GM18858 (cell line): ENCODE results near the gene EID2B.

ENCODE experiments used
- ATAC-seq: cut with Tn5 transposase; IDR thresholded peaks from one replicate; pipeline ENCODE4 v1.9.1; 2021; ENCODE audit not compliant: unreplicated experiment

The EID2B gene, protein sequence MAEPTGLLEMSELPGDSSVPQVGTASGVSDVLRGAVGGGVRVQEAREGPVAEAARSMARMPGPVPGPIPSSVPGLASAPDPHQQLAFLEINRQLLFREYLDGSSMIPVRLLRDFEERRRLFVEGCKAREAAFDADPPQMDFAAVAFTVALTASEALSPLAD

DNA sequence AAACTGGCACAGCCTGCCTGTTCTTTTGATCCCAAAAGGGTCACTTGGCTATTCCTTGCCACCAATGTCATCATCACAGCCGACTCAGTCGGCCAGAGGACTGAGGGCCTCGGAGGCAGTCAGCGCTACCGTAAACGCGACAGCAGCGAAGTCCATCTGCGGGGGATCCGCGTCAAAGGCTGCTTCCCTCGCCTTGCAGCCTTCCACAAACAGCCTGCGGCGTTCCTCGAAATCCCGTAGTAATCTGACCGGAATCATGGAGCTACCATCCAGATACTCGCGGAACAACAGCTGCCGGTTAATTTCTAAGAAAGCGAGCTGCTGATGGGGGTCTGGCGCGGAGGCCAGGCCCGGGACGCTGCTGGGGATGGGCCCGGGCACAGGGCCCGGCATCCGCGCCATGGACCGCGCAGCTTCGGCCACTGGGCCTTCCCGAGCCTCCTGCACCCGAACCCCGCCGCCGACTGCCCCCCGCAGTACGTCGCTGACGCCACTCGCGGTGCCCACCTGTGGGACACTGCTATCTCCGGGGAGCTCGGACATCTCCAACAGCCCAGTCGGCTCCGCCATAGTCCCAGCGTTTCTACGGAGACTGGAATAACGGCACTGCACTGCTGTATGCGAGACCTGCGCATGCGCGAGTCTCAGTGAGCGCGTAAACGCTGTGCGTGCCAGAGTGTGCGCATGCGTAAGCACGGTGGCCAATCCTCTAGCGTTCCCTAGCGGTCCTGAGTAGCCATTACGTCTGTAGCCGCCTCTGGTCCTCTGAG lies at the start of gene EID2B:
TSS of gene EID2B (minus strand) at position 620 of the 770 bp plus-strand sequence. CDS start at position 570, 50 bp downstream.
- peak; percentile 73 for ATAC-seq

DNA sequence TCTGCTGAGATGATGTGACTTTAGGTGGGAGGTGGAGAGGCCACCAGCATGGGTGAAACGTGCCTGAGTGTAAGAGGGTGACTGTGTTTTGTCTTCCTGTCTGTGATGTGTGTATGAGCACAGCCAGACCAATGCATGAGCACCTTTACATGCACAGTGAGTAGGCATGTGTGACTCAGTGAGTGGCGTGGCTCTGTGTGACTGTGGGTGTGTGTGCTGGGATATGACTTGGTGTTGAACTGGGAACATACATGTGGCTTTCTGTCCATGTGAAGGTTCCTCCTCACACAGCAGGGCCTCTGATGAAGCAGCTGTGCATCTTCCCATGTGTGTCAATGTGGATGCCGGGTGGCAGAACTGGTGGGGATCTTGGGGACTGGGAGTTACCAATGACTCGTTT lies 49.8 kb upstream of the EID2B start:
- no peak for ATAC-seq

DNA sequence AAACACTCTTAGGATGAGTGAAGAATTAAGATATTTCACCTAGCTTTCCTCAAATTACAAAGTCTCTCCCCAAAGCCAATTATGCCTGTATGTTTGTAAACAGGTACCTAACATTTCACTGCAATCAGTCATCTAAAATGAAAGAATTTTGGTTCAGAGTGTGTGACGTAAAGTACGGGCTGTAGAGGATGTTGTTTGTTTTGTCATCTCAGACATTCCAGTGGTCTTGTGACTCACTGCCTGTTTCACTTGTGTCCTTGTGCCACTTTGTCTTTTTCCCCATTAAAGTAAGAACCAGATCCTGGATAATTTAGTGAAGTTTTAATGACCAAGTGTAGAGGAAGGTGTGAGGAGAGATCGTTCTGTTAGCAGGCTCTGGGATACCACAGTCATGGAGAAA lies 36.0 kb upstream of the EID2B start:
- no peak for ATAC-seq

DNA sequence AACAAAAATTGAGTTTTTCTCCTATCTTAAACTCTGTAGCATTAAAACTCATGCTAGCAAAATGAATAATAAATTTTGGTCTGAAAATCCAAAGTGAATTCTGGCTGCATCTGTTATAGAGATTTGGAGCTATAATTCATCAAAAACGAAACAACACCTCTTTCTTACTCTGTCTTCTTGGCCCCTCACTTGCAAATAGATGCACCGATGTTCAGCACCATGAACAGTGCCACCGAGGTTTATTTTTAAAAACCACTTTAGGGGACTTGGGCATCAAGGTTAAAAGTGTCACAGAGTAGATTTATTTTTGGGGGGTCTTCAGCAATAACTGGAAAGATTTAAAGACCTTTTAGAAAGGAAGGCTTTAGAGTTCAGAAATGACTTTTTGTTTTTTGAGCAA lies 33.4 kb upstream of the EID2B start:
- no peak for ATAC-seq

DNA sequence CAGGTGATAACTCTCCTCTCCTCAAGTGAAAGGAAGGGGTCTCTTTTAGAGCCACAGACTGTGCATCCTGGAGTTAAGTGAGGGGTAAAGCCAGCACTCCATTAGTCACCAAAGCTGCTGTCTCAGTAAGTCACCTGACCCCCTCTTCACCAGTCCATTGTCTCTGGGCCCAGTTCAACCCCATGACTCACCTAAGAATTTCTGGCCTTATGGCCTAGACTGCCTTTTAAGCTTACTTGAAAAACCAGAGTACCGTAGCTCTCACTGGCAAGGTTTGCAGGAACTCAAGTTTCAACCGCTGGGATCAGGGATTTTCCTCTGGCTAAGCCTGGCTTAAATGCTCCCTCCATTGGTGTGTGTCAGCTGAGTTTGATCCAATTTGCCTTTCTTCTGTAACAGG lies 30.8 kb upstream of the EID2B start:
- ATAC-seq: no peak

DNA sequence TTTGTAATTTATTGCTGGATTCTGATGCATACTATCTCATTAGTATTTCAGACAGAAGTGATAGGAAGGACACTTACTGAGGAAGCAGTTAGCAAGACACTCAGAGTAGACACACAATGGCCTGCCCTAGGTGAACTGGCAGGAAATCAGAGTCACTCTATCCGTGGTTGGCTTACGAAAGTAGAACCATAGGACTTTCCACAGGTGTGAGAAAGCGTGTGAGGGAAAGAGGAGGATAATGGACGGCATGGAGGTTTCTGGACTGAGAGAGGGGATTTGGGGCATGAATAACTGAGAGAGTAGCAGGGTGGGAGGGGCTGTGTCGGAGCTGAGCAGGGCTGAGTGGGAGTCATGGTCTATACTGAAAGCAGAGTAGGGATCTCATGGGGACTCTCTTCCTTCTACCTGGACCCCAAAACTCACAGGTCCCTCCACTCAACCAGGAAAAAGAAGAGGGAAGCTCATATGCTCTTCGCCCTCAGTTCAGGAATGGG lies 26.0 kb upstream of the EID2B start:
- ATAC-seq: no peak

DNA sequence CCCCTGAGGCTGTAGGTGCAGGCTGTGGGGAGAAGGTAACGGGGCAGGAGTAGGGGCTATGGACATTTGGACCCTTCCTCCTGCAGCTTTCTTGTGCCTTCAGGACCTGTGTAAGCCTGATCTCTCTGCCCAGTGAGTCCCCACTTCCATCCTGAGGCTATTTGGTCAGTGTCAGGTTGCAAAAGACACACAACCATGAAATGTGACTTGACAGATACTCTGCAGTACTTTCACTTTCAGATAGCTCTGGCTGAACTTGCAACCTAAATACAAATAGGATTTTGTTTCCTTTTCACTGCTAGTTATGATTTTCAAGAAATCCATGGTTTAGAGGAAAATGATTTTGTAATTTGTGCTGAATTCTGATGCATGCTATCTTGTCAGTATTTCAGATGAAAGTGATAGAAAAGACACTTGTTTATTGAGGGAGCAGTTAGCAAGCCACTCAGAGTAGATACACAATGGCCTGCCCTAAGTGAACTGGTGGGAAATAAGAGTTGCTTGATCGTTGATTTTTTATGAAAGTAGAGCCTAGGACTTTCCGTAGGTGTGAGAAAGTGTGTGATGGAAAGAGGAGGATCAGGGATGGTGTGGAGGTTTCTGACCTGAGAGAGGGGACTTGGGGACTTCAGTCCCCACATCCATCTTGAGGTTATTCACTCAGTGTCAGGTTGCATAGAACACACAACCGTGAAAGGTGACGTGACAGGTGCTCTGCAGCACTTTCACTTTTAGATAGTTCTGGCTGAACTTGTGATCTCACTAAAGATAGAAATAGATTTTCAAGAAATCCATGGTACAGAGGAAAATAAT lies 25.4 kb upstream of the EID2B start:
- no peak for ATAC-seq

DNA sequence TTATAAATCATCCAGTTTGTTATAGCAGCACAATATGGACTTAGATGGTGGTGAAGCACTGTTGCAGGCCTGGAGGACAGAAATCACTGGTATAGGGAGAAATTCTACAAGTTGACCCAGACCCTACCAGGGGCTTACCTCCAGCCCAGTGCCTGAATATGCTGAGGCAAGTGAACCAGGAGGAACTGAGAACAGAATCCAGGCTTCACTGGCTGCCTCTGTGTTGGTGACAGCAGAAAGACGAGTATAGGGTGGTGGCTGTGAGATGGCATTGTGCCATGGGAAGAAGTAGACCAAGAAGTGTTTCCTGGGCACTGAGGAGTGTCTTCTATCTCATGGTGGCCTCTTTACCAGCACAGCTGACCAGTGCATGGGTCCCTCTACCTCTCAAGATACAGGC lies 23.2 kb upstream of the EID2B start:
- ATAC-seq: no peak

DNA sequence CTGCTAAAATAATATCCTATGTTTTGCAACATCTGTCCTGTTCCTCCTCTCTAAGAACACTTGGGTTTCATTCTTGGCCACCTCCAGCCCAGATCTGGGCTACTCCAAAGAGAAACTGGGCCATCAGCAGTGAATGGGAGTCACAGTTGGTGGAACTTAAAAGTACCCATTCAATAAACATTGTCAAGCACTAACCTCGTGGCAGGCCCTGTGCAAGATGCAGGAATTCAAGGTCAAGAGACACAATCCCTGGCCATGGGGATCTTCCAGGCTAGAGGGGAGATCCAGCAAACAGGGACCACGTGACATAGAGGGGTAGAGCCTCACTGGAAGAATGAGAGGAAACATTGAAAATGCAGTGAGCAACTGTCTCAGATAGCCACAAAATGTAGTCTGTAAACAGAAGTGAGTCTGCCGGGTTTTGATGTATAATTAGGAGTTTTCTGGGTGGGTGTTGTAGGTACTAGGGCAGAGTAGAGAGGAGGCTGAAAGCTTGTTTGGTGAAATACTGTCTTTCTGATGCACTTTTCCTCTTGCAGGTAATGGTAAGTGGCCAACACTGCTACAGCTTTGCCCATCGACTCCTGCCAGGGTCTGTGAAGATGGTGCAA lies 22.2 kb upstream of the EID2B start:
- ATAC-seq: no peak

DNA sequence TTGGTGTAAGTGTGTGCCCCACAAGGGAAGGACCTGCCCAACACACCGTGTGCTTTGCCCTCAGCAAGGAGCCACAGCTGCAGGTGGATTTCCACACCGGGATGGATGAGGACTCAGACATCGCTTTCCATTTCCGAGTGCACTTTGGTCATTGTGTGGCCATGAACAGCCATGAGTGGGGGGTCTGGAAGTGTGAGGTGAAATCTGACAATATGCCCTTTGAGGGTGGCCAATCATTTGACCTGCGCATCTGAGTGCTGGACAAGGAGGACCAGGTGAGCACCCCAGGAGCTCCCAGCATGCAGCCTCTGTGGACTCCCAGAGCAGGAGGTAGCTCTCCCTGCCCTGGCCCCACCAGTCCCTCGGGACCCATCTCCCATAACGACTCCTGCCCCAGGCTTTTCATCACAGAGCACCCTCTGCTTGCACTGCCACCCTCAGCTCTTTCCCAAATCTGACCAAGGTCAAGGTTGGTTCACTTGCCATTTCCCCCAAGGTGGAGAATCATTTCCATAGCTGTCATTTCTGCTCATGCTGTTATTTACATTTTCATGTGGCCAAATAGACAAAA lies 20.5 kb upstream of the EID2B start:
- no peak for ATAC-seq

DNA sequence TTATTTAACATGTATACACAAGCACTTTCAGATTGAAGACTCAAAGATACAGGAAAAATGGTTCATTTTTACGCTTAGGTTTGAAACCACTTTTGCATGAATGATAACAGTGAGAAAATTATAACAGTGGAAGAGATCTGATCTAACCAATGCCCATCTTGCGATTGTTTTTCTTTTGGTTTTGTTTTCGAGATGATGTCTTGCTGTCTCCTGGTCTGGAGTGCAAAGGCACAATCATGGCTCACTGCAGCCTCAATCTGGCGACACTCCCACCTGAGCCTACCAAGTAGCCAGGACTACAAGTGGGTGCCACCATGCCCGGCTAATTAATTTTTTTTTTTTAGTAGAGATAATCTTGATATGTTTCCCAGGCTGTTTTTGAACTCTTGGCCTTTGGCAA lies 17.5 kb upstream of the EID2B start:
- no peak for ATAC-seq

DNA sequence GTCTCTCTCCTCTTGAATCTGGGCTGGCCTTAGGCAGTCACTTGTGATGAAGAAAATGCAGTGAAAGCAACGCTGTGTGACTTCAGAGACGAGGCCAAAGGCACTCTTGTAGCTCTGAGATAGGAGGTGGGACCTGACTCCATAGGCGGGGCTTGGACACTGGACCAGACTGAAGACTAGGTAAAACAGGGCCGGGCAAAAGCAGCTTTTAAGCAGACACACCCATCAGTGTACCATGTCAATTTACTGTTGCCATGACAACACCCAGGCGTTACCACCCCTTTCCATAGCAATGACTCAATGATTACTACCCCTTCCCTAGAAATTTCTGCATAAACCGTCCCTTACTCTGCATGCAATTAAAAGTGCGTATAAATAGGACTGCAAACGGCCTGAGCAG lies 13.9 kb upstream of the EID2B start:
- ATAC-seq: no peak

DNA sequence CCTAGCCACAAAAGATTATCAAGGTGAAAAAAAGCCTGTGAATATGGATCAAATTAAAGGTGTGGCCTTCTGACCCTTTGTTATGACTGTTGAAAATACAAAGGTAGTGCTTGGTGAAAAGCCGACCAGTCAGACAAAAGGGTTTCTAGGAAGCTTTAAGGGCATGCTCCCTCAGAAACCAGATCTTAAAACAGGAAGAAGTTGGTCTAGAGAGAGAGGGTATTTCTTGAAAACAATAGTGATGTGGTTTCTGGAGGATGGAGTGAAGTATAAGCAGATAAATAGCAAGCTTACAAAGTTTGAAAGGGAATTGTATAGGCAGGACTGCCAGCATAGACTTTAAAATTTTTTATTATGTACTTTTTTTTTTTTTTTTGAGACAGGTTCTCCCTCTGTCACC lies 12.3 kb upstream of the EID2B start:
- no peak for ATAC-seq

DNA sequence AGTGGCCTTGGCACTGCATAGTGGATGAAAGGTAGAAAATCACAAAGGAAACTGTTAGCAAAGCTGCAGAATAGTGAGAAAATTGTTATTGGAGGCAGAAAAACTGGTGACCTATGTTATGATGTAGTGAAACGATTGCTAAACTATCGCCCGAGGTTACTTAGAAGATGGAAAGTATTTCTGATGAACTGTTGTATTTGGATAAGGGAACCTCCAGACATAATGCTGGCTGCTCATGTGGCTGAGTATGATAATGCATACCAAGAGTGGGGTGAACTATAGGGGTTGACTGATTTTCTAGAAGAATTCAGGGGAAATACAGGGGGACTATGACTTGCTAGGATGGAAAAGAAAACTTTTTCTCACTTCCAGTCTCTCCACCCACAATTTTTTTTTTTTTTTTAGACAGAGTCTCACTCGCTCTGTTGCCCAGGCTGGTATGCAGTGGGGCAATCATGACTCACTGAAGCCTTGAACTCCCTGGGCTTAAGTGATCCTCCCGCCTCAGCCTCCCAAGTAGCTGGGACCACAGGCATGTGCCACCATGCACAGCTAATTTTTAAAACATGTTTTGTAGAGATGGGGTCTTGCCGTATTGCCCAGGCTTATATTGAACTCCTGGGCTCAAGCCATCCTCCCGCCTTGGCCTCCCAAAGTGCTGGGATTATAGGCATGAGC lies 11.7 kb upstream of the EID2B start:
- ATAC-seq: no peak

DNA sequence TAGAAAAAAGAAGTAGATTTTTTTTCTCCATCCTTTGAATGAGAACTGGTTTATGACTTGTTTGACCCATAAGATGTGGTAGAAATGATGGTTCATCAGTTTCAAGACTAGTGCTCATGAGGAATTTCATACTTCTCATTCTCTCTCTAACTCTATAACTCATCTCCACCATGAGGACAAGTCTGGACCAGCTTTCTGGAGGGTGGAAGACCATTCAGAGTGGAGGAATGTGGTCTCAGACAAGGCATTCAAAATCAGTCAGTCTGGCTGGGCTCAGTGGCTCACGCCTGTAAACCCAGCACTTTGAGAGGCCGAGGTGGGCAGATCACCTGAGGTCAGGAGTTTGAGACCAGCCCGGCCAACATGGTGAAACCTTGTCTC lies 10.8 kb upstream of the EID2B start:
- no peak for ATAC-seq

DNA sequence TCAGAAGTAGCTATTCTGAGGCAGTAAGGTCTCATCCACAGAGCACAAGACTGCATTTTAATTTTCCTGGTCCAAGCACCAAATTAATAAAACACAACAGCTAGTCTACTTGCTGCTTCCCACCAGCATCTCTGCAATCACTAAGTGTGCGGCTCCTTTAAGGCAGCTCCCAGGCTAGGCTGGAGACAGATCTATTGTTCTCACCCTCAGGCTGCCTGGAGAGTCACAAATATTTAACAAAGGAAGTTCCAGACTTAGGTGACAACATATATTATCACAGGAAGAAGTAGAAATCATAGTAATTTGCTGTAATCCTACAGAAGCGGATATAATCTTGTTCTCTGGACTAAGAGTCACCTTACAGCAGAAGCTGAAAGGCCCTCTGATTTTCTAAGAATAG lies 9.6 kb upstream of the EID2B start:
- no peak for ATAC-seq

DNA sequence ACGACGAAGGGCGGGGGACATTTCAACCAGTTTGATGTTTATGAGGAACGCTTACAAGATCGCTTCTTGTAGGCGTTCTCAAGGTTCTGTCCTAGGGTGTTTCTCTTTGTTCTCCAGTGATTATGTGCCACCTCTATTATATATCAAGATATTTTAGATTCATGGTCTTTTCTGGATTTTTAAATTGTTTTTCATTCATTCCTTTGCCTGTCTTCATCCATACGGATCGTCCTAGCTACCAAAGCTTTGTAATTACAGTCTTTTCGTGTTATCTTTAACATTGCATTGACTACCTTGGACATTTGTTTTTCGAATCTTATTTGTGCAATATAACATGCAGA lies 7.7 kb upstream of the EID2B start:
- ATAC-seq: no peak

DNA sequence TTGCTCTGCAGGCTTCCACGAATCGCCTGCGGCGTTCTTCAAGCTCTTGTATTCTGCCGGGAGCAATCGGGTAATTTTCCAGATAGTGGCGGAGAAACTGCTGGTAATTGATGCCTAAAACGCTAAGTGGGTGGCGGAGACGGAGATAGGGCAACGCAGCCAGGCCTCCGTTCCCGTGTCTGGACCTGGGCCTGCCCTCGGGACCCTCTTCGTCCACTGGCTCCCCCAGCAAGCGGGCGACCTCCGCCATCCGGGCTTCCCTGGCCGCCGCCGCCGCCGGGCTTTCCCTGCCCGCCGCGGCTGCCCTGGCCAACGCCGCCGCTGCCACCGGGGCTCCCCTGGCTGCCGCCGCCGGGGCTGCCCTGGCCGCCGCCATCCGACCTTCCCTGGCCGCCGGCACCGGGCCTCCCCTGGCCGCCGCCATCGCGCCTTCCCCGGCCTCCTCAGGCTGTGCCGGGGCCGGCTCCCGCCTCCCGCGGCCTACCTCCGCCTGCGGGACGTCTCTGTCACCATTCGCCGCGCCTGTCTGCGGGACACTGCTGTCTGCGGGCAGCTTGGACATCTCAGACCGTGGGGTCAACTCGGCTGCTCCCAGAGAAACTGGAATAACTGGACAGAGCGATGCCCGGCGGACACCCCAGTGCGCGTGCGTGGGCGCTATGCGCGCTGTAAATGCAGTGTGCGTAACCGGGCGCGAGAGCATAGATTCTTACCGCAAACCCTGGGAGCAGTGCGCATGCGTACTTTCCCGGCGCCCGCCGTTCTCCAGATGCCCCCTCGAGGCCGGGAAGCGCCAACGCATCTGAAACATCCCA lies 7.1 kb upstream of the EID2B start, which contains the start of gene EID2:
TSS of gene EID2 (minus strand) at position 644 of the 815 bp plus-strand sequence. CDS start at position 562, 82 bp downstream.
- peak; percentile 70 for ATAC-seq

DNA sequence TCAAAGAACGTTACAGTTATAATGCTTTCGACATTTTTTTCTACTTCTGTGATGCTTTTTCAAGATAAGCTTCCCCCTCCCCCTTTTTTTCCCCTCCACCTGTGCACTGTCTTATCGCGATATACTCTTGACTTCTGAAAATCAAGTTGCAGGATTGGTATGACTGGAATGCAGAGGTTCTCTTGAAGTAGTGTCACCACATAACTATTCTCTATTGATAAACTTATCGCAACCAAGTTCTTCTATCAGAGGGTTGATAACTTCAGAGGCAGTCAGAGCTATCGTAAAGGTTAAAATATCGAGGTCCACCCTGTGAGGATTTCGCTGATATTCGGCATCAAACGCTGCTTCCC lies 6.5 kb upstream of the EID2B start:
- ATAC-seq: no peak

DNA sequence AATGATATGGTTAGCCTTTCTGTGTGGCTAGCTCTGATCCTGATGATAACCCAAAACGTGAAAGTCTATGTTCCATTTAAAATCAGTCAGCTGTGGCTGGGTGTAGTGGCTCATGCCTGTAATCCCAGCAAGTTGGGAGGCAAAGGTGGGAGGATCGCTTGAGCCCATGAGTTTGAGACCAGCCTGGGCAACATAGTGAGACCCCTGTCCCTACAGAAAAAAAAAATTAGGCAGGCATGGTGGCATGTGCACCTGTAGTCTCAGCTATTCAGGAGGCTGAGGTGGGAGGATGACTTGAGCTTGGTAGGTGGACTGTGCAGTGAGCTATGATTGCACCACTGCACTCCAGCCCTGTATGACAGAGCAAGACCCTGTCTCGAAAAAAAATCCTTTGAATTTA lies 1.1 kb upstream of the EID2B start:
- no peak for ATAC-seq
